ENCODE data around the gene CYP2B6.
"Not testable (repeated sequence)": the region's sequence is repeated elsewhere in the genome, so short reads cannot be mapped to it uniquely, and the experiment has no call there.

The CYP2B6 gene

DNA sequence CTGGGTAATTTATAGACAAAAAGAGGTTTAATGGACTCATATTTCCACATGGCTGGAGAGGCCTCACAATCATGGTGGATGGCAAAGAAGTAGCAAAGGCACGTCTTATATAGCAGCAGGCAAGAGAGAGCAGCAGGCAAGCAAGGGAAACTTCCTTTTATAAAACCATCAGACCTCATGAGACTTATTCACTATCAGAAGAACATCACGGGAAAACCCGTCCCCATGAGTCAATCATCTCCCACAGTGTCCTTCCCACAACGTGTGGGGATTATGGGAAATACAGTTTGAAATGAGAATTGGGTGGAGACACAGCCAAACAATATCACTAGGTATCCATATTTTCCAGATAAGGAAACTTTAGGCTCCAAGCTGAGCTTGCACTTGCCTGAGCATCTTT is 9.5 kb upstream of the CYP2B6 start:
- DNase-seq = no peak

DNA sequence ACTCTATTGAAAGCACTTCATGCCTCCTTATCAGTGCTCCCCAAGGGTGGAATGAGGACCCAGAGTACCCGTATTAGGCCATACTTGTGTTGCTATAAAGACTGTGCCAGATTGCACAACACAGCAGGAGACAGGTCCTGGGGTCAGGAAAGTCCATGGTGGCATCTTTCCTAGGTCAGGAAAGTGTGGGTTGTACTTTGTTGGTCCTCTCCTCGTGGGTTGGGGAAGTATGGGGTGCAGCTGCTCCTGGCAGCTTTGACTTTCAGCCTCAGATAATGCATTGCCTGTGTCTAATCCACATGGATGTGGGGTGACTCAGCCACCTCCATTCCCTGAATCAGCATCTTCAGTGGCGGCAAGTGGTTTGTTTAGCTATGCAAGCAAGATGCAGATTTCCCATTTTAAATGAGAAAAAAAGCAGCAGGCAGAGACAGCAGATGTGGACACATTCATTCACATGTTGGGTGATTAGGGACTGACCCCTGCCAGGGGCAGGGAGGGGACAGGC is 8.4 kb upstream of the CYP2B6 start:
- no peak for DNase-seq

DNA sequence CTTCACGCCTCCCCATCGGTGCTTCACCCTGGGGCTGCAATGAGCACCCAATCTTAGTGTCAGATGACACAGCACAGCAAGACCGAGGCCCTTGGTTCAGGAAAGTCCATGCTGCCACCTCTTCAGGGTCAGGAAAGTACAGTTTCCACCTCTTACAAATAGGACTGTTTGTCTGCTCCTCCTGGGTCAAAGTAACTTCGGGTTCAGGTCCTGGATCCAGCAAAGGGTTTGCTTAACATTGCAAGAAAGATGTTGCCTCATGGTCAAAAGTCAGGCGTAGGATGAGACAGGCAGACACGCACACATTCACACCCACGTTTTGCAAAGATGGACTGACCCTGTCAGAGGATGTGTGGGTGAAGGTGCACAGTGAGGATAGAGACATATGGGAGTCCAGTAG is 1.6 kb upstream of the CYP2B6 start:
- no peak for DNase-seq

DNA sequence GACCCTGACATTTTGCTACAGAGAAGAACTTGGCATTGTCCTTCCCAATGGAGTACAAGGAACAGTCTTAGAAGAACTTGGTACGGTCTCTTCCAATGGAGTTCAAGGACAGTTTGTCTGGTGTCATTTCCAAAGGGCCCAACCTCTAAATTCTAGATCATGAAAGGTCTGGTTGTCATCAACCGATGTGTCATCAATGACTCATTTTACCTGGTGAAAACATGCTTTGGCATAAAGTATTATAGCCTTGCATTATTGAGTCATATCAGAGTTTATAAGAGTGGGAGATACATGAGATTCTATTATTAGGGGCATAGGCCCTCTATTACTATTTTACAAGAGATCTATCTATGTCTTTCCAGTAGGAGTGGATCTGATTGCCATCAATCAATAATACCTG is 4.3 kb downstream of the CYP2B6 start:
- no peak for DNase-seq

DNA sequence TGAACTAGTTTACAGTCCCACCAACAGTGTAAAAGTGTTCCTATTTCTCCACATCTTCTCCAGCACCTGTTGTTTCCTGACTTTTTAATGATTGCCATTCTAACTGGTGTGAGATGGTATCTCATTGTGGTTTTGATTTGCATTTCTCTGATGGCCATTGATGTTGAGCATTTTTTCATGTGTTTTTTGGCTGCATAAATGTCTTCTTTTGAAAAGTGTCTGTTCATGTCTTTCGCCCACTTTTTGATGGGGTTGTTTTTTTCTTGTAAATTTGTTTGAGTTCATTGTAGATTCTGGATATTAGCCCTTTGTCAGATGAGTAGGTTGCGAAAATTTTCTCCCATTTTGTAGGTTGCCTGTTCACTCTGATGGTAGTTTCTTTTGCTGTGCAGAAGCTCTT is 7.9 kb downstream of the CYP2B6 start:
- DNase-seq = not testable (repeated sequence)

- no peak for DNase-seq
Measured at GRCh38 chr19:41000310-41000737, 9.2 kb downstream of the CYP2B6 start.

GRCh38 chr19:41001243-41001971 is 10.3 kb downstream of the CYP2B6 start:
- no peak for DNase-seq

- not testable (repeated sequence) for DNase-seq
Measured at GRCh38 chr19:41003656-41004055, 12.6 kb downstream of the CYP2B6 start.

DNA sequence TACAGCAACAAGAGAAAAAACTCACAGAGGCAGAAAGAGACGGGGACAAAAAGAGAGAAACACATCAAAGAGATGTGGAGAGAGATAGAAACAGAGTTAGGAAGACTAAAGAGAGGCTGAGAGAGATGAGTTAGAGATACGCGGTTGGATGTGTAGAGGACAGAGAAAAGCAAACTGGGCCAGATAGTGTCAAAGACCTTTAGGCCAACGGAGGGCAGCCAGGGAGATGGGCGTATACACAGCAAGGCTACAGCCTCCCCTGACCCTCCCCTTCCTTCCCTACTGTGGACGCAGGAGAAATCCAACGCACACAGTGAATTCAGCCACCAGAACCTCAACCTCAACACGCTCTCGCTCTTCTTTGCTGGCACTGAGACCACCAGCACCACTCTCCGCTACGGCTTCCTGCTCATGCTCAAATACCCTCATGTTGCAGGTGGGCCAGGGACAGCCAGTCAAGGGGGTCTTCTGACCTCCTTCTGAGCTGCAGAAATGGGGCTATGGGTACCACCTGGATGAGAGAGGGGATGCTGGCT is 18.7 kb downstream of the CYP2B6 start:
- no peak for DNase-seq

GRCh38 chr19:41013359-41013758 is 22.3 kb downstream of the CYP2B6 start:
- DNase-seq = no peak

DNA sequence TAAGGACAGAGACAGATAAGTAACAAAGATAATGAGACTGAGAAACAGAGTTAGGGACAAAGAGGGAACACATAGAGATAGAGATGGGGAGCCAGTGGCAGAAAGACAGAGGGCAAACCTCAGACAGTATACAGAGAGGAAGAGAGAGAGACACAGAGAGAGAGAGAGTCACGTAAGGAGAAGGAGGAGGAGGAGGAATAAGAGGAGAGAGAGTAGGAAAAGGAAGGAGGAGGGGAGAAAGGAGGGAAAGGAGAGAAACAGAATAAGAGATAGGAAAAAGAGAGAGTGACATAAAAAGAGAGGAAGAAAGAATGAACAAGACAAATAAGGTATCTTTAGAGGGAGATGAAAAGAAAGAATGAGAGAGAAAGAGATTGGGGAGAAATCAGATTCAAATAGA is 23.6 kb downstream of the CYP2B6 start:
- DNase-seq = no peak

GRCh38 chr19:41016488-41017071 is 25.5 kb downstream of the CYP2B6 start:
- DNase-seq = no peak

GRCh38 chr19:41018736-41019290 is 27.7 kb downstream of the CYP2B6 start:
- DNase-seq = no peak

DNA sequence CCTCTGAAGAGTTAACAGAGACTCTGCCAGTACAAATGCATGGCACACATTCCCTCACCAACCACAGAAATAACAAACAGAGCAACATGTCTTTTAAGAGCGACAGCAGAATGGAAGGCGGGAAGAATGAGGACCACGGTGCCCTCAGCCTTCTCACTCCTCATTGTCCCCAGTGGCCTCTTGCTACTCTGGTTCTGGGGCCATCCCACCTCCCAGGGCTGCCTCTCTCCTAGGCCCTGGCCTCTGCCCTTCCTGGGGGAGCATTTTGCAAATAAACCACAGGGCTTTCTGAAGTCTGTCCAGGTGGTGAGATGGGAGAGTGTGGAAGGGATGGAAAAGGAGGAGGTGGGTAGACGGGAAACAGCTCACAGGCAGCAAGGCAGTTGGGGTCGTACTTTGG is 28.3 kb downstream of the CYP2B6 start:
- DNase-seq = no peak

GRCh38 chr19:41023193-41023592 is 32.1 kb downstream of the CYP2B6 start:
- no peak for DNase-seq

- DNase-seq = no peak
Measured at GRCh38 chr19:41025411-41025810, 34.3 kb downstream of the CYP2B6 start.

GRCh38 chr19:41025871-41026270 is 34.8 kb downstream of the CYP2B6 start:
- DNase-seq = no peak

- no peak for DNase-seq
Measured at GRCh38 chr19:41027273-41027967, 36.3 kb downstream of the CYP2B6 start.

GRCh38 chr19:41029524-41030432 is 38.7 kb downstream of the CYP2B6 start:
- DNase-seq = no peak

DNA sequence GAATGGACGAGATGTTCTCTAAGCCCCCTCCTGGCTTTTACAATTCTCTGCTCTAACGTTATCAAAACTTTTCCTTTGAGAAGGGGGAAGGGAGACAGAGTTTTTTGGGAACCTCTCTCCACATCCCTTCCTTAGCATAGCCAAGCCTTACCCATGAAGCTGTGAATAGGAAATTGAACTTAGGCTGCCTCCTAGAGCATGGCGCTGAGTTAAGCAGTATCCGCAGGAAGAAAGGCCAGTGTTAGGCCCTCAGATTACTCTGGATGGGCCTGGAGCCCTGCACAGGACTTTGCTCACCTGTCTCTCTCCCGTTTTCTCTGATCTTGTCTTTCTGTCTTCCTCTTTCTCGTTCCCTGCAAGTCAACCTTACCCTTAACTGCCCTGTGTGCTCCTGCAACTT is 39.6 kb downstream of the CYP2B6 start:
- no peak for DNase-seq

GRCh38 chr19:41031916-41032315 is 40.8 kb downstream of the CYP2B6 start:
- DNase-seq = no peak

GRCh38 chr19:41033324-41033723 is 42.2 kb downstream of the CYP2B6 start:
- DNase-seq = not testable (repeated sequence)
